HG03064 (cell line): ENCODE data around the gene HIF1A.
"Not testable (repeated sequence)": the region's sequence is repeated elsewhere in the genome, so short reads cannot be mapped to it uniquely, and the experiment has no call there.

Source experiments
- ATAC-seq: cut with Tn5 transposase; IDR thresholded peaks from one replicate; pipeline ENCODE4 v1.9.1; 2021; ENCODE audit warnings: low read depth; ENCODE audit not compliant: unreplicated experiment

HIF1A gene

GRCh38 chr14:61694830-61695694 lies at the start of gene HIF1A:
TSS of gene HIF1A (plus strand) at chr14:61695513. CDS start at chr14:61695805, 292 bp downstream.
- ATAC-seq, result peak; percentile 88

DNA sequence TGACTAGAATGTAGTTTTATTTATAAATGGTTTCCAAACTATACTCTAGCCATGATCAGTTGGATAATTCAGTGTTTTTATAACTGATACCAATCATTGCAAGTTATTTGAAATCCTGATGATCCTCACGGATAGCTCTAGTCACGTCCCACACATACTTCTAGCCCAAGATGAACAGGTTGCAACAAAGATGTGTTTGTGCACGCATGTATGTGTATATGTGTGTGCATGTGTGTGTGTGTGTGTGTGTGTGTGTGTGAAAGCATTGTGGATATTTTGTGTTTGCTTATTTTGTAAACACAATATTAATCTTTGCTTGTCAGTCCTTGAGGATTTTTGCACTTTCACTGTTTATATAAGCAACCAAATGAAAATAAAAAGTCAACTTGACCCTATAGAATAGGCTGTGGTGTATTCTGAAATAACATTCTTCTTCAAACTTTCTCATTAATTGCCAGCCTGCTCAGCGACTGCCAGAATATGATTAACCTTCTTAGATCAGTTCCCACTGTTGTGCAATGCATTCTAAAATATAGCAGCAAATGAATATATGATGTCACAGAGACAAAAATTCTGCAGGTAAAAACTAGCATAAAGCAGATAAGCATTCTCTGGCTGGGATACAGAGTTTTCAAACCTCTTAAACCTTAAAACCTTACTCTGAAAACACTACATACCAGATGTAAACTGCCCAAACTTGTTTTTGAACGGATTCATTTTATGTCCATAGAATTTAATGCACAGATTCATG lies 48.8 kb upstream of the HIF1A start:
- ATAC-seq, result no peak

DNA sequence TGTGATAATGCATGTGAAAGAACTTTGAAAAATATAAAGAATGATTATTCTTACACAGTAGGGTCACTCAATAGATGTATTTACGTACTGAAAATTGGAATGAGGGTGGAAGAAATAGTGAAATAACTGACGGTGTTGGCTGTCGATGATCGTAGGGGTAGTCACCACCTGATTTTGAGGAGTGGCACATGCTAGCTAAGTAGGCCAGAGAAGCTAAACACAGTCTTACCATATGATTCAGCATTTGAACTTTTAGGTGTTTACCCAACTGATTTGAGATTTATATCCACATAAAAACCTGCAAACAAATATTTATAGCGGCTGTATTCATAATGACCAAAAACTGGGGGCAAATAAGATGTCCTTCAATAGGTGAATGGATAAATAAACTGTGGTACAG lies 47.6 kb upstream of the HIF1A start:
- no peak for ATAC-seq

GRCh38 chr14:61648377-61648776 lies 46.9 kb upstream of the HIF1A start:
- no peak for ATAC-seq

- ATAC-seq, result no peak
Measured at GRCh38 chr14:61649283-61649682, 46.0 kb upstream of the HIF1A start.

DNA sequence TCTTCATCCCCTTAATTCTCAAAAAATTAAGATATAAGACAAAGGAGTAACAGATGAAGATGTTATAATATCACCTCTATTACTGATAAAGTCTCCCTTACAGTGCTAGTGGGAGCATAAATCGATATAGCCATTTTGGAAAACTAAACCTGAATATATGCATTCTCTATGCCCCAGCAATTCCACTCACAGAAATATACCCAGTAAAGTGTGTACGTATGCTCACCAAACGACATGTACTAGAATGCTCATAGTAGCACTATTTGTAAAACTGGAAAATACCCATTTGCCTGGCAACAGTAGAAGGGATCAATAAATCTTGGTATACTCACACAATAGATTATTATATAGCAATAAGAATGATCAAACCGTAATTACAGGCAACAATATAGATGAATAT lies 44.0 kb upstream of the HIF1A start:
- ATAC-seq, result no peak

- no peak for ATAC-seq
Measured at GRCh38 chr14:61652526-61653262, 42.6 kb upstream of the HIF1A start.

DNA sequence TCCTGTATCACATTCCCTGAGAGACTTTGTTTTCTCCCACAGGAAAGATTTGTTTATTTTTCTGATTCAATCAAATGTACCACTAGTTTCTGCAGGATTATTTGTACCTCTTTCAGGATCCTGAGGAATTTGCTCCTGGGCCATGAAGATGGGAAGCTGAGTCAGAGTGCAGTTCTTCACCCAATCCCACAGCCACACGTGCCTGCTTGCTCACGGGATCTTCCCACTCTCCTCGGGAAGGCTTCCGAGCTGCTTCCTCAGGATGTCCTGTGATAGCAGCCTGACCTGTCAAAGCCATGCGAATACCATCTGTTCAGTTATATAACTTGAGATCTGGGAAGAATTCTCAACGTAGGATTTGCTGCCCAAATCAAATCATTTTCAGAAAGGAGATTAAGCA lies 41.8 kb upstream of the HIF1A start:
- ATAC-seq, result no peak

GRCh38 chr14:61654026-61654425 lies 41.3 kb upstream of the HIF1A start:
- ATAC-seq, result no peak

- ATAC-seq, result no peak
Measured at GRCh38 chr14:61655777-61656176, 39.5 kb upstream of the HIF1A start.

DNA sequence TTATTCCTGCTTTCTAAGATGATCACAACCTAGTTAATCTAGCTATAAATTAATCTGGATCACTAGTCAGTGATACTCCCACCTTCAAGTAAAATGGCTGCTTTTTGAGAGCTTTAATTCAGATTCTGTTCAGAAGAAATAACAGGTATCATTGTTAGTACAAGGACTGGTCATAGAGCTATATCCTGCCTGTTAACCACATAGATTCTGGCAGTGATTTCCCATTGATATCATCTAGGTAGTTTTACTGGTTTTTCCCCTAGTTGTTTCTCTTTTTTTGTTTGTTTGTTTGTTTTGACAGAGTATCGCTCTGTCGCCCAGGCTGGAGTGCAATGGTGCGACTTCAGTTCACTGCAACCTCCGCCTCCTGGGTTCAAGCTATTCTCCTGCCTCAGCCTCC lies 39.0 kb upstream of the HIF1A start:
- no peak for ATAC-seq

GRCh38 chr14:61658111-61658510 lies 37.2 kb upstream of the HIF1A start:
- ATAC-seq, result not testable (repeated sequence)

DNA sequence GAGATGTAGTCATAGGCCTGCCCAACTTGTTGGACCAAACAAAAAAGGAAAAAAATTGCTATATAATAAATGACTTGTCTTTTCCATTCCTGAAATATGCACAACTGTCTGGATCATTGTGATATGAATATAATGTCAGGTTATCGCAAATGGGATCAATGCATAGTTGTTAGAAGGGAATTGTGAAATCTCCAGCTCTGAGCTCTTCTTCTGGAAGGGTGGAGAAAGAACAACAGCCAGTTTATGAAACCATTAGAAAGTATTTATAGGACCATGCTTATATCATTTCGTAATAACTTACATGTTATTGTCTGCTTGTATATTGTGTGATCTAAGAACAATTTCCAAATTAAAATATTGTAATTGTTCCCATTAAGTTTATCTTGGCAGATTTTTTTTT lies 35.7 kb upstream of the HIF1A start:
- no peak for ATAC-seq

DNA sequence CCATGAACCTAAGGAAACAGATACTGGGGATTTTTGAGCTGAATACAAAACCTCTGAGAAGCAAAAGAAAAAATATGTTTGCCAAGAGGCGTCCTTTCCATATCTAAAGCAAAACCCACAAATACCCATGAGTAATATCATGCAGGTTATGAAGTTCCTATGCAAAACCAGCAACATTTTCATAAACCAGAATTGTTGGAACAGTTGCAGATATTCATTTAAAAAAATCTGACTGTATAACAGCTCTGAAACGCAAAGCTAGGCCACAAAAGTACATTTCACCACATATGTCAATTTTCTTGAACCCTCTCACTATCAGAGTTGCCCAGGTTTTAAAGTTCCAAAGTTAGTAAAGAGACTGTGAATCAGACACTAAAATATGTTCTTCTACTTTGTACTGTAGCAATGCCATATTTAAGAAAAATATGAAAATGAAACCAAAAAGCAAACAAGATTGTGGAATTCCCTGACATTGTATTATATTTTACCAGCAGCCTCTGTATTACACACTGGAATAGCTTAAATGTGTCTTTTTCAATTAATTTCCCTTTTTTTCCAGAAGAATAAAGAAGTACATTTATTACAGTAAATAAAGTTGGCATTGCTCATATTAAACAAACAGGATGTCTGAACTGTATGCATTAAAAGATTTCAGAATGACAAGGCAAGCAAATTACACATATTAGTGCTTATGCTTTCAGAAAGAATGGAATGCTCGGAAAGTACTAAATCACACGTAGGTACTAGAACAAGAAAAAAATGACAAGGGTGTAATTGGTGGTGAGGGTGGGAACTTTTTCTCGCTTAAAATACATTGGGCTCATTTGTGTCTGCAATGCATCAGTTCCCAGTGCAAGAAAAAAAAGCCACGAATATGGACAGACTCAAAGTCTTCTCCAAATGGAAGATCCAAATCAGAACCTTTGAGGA lies 33.6 kb upstream of the HIF1A start:
- ATAC-seq, result no peak

DNA sequence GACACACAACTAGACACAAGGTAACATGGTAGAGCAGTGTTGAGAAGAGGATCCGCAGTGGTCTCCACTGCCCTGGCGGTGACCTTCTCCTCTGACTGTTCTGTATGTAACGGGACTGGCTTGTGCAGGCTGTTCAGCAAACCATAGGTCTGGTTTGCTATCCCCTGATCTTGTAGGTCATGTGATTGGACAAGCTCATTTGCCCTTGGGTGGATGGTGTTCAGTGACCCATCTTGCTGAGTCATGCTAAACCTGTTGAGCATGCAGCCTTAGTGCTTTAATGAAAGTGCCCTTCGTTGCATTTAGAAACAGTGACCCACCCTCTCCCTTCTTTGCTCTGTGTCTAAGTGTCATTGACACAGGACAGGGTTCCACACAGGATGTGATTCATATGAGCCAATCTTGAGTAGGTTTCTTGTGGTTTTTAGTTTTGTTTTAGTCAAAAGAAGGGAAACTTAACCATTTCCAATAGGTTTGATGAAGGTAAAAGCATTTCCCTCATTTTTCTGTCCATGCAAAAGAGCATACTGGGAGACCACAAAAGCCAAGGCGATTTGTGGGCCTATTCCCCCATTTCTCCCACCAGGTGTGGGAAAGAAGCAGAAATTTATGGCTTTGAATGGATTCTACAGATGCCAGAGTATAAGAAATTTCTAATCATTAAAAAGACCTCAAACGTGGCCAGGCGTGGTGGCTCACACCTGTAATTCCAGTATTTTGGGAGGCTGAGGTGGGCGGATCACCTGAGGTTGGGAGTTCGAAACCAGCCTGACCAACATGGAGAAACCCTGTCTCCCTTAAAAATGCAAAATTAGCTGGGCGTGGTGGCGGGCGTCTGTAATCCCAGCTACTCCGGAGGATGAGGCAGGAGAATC lies 32.6 kb upstream of the HIF1A start:
- peak; percentile 84 for ATAC-seq

GRCh38 chr14:61663312-61663979 lies 31.9 kb upstream of the HIF1A start:
- ATAC-seq, result no peak

GRCh38 chr14:61668282-61668681 lies 27.0 kb upstream of the HIF1A start:
- no peak for ATAC-seq

DNA sequence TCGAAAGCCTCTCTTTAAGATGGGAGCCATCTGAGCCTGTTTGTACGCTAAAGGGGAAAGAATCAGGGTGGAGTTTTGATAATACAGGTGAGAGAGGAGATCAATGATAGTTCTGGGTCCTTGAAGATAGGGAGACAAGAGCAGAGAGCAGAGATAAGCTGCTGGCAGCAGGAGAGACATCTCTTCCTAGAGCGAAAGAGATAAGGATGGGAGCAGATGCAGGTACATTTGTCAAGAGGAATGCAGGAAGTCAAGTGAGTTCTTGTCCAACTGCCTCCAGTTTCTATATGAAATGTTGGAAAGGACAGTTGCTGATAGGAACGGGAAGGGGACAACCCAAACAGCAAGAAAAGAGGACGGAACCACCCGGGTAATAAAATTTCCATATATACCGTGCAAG lies 24.7 kb upstream of the HIF1A start:
- no peak for ATAC-seq

- peak; percentile 83 for ATAC-seq
Measured at GRCh38 chr14:61671082-61671481, 24.2 kb upstream of the HIF1A start.
